T-helper 22 cell (primary cell): ENCODE results near the gene LDLRAD4.
"Not testable (repeated sequence)": the region's sequence is repeated elsewhere in the genome, so short reads cannot be mapped to it uniquely, and the experiment has no call there.

Experiments
- DNase-seq: peaks from one replicate; pipeline ENCODE4 v3.0.0-alpha.2; 2020; ENCODE audit warnings: low read depth

Gene LDLRAD4

DNA sequence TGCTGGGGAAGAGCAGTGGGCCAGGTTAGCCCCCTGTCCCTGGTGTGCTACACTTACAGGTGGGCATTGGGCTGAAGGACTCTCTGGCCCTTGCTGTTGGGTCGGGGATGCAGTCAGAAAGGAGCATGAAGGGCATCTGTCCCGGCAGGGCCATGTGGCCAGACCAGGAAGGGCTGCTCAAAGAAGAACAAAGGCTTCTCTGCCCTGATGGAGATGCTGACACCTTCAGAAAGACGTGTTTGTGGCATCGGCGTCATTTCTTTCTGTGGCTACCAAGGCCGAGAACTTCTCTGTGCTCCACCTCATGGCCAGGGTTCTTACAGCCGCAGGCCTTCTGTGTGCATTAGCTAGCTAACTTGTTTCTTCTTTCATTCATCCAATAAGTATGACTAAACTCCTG, 268.7 kb downstream of the LDLRAD4 start:
- DNase-seq, result no peak

GRCh38 chr18:13488281-13488929, 269.8 kb downstream of the LDLRAD4 start:
- no peak for DNase-seq

GRCh38 chr18:13489303-13489702, 270.7 kb downstream of the LDLRAD4 start:
- DNase-seq, result not testable (repeated sequence)

DNA sequence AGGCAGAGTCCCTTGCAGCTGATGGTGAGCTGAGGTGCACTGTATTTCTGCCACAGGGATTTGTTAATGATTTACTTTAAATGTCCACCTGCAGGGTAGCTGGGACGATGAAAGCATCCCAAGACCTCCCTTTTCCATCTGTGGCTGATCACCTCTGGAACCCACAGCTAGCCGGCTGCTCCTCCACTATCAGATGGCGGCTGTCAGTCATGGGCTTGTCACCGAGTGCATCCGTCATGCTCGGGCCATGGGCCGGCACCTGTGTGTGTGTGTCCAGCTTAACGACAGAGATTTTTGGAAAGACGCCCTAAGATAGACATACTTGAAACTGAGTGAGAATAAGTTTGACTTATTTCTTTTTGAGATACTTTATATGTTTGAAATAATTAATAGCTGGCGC, 272.6 kb downstream of the LDLRAD4 start:
- DNase-seq, result no peak

DNA sequence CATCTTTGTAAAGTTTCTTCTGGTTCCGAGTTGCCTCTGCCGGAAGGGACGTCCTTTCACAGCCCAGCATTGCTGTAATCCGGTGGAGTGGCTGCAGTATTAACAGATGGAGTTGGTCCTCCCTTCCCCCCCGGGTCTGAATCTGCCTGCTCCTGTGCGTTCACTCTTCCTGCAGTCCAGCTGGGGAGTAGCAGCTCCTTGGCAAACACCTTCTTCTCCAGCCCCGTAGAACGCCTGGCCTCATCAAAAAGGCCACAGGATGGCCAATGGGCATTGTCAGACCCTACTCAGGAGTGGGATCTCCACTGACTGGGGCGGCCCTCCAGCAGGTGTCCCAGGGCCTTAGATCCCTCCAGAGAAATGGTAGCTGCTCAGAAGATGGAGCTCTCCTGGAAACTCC, 273.8 kb downstream of the LDLRAD4 start:
- DNase-seq, result no peak

GRCh38 chr18:13493079-13493478, 274.5 kb downstream of the LDLRAD4 start:
- DNase-seq, result no peak

GRCh38 chr18:13493725-13494124, 275.2 kb downstream of the LDLRAD4 start:
- no peak for DNase-seq

DNA sequence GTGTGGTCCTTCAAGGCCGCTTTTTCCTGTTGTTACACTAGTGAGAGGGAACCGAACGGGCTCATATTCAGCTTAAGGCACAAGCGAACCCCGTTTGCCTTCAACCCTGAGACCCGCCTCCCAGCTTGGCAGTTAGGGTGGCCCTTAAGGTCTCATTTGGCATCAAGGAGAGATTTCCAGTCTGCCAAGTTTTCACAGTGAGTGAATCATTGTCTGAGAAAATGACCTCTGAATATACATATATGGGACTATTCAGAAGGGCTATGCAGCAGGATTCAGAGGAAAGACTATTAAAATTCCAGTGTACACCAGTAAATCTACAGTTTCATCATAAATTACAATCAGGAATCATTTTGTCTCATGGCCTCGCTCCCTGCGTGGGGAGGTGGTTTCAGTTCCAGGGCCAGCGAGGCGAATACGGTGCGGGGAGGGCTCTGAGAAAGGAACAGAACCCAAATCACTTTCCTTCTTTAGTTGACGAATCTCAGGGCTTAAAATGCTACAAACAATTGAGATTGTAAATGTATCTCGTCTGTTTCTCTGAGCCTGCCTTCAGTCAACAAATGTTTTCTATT, 276.4 kb downstream of the LDLRAD4 start:
- DNase-seq, result no peak

DNA sequence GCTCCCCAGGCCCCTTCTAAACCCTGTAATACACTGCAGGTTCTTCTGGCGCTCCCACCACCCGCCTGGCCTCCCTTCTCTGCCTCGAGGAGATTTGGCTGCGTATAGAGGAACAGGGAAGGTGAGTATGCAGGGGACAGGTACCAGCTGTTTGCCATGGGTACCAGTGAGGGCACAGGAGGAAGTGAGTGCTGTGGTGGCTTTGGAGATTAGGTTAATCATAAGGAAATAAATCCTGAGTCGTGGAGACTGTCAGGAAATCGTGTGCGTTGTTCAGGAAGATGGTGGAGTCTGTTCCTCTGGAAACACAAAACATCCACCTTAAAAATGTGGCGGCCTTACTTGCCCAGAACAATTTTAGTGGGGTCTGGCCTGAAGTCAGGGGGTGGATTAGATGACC, 277.4 kb downstream of the LDLRAD4 start:
- DNase-seq, result no peak

DNA sequence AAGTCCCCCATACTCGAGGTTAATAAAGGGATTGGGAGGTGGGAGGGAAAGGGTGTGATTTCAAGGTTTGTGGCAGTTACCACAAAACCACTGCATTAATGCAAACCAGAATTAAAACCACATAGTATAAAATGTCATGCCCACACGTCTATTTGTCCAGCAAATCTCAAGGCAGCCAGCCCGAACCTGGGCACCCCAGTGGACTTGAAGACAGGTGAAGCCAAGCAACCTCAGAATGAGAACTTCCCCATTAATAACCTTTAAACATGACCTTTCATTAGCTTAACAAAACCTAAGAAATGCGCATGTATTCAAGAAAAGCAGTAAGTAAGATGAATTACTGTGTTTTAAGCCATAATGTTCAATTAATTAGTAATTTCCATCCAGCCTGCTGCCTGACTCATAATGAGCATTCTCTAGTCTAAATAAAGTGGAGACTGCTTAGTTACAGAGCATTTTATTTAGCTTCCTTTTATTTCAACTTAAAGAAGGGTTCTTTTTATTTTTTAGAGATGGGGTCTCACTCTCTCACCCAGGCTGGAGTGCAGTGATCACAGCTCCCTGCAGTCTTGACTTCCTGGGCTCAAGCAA, 278.2 kb downstream of the LDLRAD4 start:
- DNase-seq, result no peak

GRCh38 chr18:13499803-13500202, 281.2 kb downstream of the LDLRAD4 start:
- no peak for DNase-seq

DNA sequence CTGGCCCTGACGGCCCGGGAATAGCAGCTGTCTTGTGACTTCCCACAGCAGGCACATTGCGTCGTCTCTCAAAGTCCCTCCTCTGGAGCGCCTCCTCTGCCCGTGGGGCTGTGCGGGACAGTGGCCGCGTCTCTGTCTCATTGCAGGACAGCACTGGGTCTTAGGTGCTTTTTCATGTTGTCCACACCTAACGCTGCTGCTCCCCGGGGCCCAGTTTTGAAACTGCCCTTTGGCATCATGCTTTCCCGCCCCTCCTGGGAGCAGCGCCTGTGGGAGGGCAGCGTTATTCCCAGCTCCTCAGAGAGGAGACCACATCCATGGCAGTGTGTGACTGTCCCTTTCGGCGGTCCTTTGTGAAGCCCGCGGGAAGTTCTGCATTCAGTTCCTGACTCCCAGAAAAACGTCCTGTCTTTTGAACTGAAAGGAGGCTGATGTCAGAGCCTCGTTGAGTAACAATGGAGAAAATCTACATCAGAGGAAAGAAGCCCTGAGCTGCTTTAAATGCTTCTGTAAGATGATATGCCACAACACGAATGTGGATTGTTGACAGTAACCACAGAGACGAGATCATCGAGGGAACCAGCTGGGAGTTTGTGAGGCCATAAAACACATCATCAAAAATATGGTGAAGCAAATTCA, 281.8 kb downstream of the LDLRAD4 start:
- no peak for DNase-seq

GRCh38 chr18:13500869-13501542, 282.4 kb downstream of the LDLRAD4 start:
- DNase-seq, result no peak

DNA sequence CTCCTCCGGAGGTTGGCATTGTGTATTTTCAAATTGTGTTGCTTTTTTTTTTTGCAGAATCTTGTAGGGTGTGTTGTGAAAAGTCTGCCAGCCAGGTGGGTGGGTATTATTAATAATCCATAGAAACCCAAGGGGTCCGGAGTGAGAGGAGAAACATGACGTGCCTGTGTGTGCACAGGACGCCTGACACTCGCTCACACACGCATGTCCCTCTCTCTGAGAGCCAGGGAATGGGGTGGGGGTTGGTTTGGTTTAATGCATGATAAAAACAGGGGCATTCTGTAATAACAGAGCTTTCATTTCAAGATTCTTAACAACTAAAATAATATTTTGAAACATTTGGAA, 283.0 kb downstream of the LDLRAD4 start:
- DNase-seq, result no peak

DNA sequence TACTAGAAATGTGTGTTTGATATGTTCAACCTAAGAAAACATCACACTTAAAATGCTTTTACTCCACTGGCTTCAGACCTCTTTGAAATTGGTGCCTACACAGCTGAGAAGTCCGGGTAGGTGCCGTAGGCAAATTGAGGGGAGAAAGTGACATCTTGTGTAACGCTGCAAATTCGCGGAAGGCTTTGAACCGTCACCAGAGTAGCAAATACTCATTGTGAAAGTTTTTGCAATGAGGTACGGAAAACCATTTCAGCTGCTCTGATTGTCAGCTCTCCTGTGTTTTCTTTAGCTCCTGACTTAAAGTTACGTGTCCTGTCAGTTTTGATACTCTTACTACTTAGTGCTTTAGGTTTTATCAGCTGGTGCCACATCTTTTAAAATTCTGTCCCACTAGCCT, 283.3 kb downstream of the LDLRAD4 start:
- no peak for DNase-seq

- no peak for DNase-seq
Measured at GRCh38 chr18:13502585-13502984, 284.0 kb downstream of the LDLRAD4 start.

DNA sequence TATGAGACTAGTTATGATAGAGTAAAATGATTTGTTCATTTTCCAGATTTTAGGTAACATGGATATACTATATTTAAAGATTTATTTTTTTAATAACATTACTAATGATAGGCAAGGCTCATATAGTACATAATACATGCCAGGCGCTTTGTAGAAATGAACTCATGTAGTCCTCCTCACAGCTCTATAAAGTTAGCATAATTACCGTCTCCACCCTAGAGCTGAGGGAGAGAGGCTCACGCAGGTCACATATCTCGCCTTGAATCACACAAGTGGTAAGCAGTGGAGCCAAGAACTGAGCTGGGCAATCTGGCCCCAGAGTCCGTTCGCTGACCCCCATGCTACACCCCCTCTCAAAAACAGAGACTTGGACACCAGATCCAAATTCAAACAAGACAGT, 285.3 kb downstream of the LDLRAD4 start:
- no peak for DNase-seq

DNA sequence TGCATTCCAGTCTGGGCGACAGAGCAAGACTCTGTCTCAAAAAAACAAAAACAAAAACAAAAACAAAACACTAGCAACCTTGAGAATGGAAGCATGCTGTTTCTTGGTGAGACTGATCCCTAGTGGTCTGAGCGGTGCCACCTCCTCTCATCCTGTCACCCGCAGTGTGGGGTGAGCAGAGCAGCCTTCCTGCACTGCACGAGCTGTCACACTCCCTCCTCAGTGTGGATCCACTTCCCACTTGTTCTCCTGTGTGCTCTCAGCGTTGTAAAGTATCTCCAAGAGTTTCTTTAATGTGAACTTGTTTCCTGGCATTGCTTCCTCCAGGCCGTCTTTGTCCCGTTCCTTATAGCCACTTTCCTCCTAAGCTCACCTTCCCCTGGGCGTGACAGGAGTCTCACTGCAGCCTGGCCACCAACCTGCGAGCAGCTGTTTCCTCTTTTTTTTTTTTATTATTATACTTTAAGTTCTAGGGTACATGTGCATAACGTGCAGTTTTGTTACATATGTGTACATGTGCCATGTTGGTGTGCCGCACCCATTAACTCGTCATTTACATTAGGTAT, 287.3 kb downstream of the LDLRAD4 start:
- DNase-seq, result no peak

GRCh38 chr18:13510594-13510993, 292.0 kb downstream of the LDLRAD4 start:
- DNase-seq, result no peak

GRCh38 chr18:13511961-13512577, 293.5 kb downstream of the LDLRAD4 start:
- DNase-seq, result no peak

- DNase-seq, result no peak
Measured at GRCh38 chr18:13513021-13513420, 294.5 kb downstream of the LDLRAD4 start.

GRCh38 chr18:13513481-13513880, 294.9 kb downstream of the LDLRAD4 start:
- DNase-seq, result no peak
